K562 (cell line): ENCODE results near the gene SH3BGR. TPM values are rescaled to one million over a fixed set of nuclear protein-coding genes. Genes with fewer than 3 reads are reported as not detected.

Experiments
- CREB3L1 ChIP-seq: fragments of 450-650 bp; IDR thresholded peaks from 2 replicates; pipeline ENCODE4 v1.6.1; 2014; ENCODE audit warnings: low read depth, mild to moderate bottlenecking, moderate library complexity, borderline replicate concordance
- CTBP1 ChIP-seq: fragments of 450-650 bp; IDR thresholded peaks from 2 replicates; pipeline ENCODE4 v1.6.1; 2016; ENCODE audit warnings: borderline replicate concordance
- DMBX1 ChIP-seq: fragments of 250-450 bp; sonication (Bioruptor Pico); IDR thresholded peaks from 2 replicates; pipeline ENCODE4 v1.8.0; 2022; ENCODE audit warnings: inconsistent platforms, mild to moderate bottlenecking, moderate library complexity, borderline replicate concordance
- ERF ChIP-seq: fragments of 450-650 bp; formaldehyde crosslinking; IDR thresholded peaks from 2 replicates; pipeline ENCODE4 v1.4.0; 2020; ENCODE audit warnings: mild to moderate bottlenecking, mixed read lengths
- GABPB2 ChIP-seq: fragments of 250-450 bp; sonication (Bioruptor Pico); conservative IDR thresholded peaks from 2 replicates; pipeline ENCODE4 v1.5.1; 2021; ENCODE audit warnings: mild to moderate bottlenecking
- NR2F6 ChIP-seq: fragments of 450-650 bp; formaldehyde crosslinking; IDR thresholded peaks from 2 replicates; pipeline ENCODE4 v1.4.0; 2020; ENCODE audit warnings: mild to moderate bottlenecking
- PTBP1 ChIP-seq: fragments of 200-400 bp; formaldehyde crosslinking; IDR thresholded peaks from 2 replicates; pipeline ENCODE4 v1.6.1; 2017; ENCODE audit warnings: low read depth, low read length
- SMAD3 ChIP-seq: fragments of 450-650 bp; formaldehyde crosslinking; conservative IDR thresholded peaks from 2 replicates; pipeline ENCODE4 v1.4.0; 2020; ENCODE audit warnings: mild to moderate bottlenecking
- ZFP30 ChIP-seq: fragments of 250-450 bp; sonication (Bioruptor Pico); IDR thresholded peaks from 2 replicates; pipeline ENCODE4 v1.8.0; 2022; ENCODE audit warnings: moderate library complexity, mild to moderate bottlenecking, inconsistent platforms, borderline replicate concordance
- ZKSCAN3 ChIP-seq: fragments of 250-450 bp; sonication (Bioruptor Pico); IDR thresholded peaks from 2 replicates; pipeline ENCODE4 v1.4.0; 2020
- ZNF395 ChIP-seq: fragments of 200-800 bp; sonication (Bioruptor generic); IDR thresholded peaks from 2 replicates; pipeline ENCODE4 v1.6.1; 2017; ENCODE audit warnings: missing genetic modification characterization, missing compliant biosample characterization
- ZNF592 ChIP-seq: fragments of 450-650 bp; IDR thresholded peaks from 2 replicates; pipeline ENCODE4 v1.6.1; 2017; ENCODE audit warnings: antibody characterized with exemption, mild to moderate bottlenecking
- ZNF764 ChIP-seq: fragments of 250-450 bp; sonication (Bioruptor Pico); IDR thresholded peaks from 2 replicates; pipeline ENCODE4 v1.4.0; 2020; ENCODE audit warnings: low read depth, mild to moderate bottlenecking, moderate library complexity
- polyA plus RNA-seq, 8 experiments: library from polyadenylated mRNA; depleted of rRNA in 4 of 8; stranded (reverse) in 5 of 8; unstranded in 3 of 8; fragments of >200 nt; fragmentation: Nextera tagmentation in 2 of 8; fragmentation: Illumina TruSeq in 1 of 8; extraction: Ambion mirVana in 2 of 8; extraction: Trizol in 1 of 8; gene quantifications; 2 replicates each; pipeline versions ENCODE4 v1.2.1 to v1.2.3, GENCODE V29; 2011 to 2014; ENCODE audit warnings: inconsistent platforms in 1 of 8, missing spikeins in 1 of 8
- total RNA-seq, 7 experiments: library from RNA; depleted of rRNA in 6 of 7; stranded (reverse); fragments of >200 nt in 6 of 7; fragmentation: Illumina TruSeq in 2 of 7; extraction: Trizol in 2 of 7; gene quantifications; 2 replicates each; pipeline versions ENCODE4 v1.2.1 to v1.2.3, GENCODE V29; 2011 to 2021; ENCODE audit warnings: low replicate concordance in 1 of 7

Gene SH3BGR
- total and polyA plus RNA-seq, 9 of the 15 experiments (the other 6 are each of a cell fraction or from before 2014, with no cell fraction given): 6.6 to 42.9 (median 25.6) TPM

GRCh38 chr21:39452970-39453342 is 1.2 kb downstream of the SH3BGR start (continued):
- peak; percentile 78; the same call in 1 of the 2 replicates for TF ChIP-seq ZNF395
- TF ChIP-seq ZFP30 (CRISPR knock-in tag): no peak
- TF ChIP-seq PTBP1: no peak
- no peak for TF ChIP-seq ZNF764 (CRISPR knock-in tag)
- no peak for TF ChIP-seq SMAD3 (CRISPR knock-in tag)
- TF ChIP-seq ZKSCAN3: no peak
- no peak for TF ChIP-seq CREB3L1
- no peak for TF ChIP-seq DMBX1 (CRISPR knock-in tag)
- TF ChIP-seq CTBP1: no peak
- TF ChIP-seq ZNF592: no peak
- 0 out of 2 replicates have a peak, but pooled peaks have one; percentile 26 for TF ChIP-seq ERF
- 0 out of 2 replicates have a peak, but pooled peaks have one; percentile 34 for TF ChIP-seq GABPB2 (CRISPR knock-in tag)
- TF ChIP-seq NR2F6 (CRISPR knock-in tag): 0 out of 2 replicates have a peak, but pooled peaks have one; percentile 14
